Neural progenitor cell (in vitro differentiated cells): ENCODE data around the gene MEGF9.

ENCODE experiments used
- EZH2 ChIP-seq: fragments of 200-600 bp; sonication (generic); IDR thresholded peaks from 2 replicates; pipeline ENCODE4 v1.6.1; 2017; ENCODE audit warnings: antibody characterized with exemption, mild to moderate bottlenecking, moderate library complexity
- EZH2phosphoT487 ChIP-seq: fragments of 200-600 bp; sonication (generic); IDR thresholded peaks from 2 replicates; pipeline ENCODE4 v1.6.1; 2017; ENCODE audit warnings: antibody characterized with exemption
- TF ChIP-seq, protein P1 (sequence below): fragments of 200-600 bp; sonication (generic); IDR thresholded peaks from 2 replicates; pipeline ENCODE4 v1.5.1; 2017; ENCODE audit warnings: antibody characterized with exemption, mild to moderate bottlenecking

DNA sequence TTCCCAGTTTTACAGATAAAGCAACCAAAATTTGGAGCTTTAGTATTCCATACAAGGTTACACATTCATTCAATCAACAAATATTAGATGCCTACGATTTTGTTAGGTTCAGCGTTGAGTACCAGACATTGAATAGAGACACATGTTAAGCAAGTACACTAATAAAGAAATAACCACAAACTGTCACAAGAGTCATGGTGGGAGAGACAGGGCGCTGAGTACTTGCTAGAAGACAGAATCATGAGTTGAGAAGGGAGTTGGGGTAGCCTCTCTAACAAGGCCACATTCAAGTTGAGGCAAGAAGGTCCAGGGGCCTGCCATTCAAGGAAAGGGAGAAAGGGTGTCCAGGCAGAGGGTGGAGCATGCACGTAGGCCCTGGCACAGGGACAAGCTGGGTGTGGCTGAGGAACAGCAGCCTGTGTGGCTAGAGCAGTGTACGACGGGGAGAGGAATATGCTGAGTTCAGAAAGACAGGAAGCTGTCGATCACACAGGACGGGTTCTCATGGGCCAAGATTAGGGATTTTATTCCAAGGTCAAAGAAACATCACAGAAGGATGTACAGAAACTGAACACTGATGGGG lies 151.3 kb downstream of the MEGF9 start:
- TF ChIP-seq EZH2 (no peak), EZH2phosphoT487 (no peak)
- TF ChIP-seq, protein P1, sequence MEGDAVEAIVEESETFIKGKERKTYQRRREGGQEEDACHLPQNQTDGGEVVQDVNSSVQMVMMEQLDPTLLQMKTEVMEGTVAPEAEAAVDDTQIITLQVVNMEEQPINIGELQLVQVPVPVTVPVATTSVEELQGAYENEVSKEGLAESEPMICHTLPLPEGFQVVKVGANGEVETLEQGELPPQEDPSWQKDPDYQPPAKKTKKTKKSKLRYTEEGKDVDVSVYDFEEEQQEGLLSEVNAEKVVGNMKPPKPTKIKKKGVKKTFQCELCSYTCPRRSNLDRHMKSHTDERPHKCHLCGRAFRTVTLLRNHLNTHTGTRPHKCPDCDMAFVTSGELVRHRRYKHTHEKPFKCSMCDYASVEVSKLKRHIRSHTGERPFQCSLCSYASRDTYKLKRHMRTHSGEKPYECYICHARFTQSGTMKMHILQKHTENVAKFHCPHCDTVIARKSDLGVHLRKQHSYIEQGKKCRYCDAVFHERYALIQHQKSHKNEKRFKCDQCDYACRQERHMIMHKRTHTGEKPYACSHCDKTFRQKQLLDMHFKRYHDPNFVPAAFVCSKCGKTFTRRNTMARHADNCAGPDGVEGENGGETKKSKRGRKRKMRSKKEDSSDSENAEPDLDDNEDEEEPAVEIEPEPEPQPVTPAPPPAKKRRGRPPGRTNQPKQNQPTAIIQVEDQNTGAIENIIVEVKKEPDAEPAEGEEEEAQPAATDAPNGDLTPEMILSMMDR = no peak
